Right atrium auricular region (tissue), 2 donors: ENCODE data around the gene HIPK2. TPM values are rescaled to one million over a fixed set of nuclear protein-coding genes. Genes with fewer than 3 reads are reported as not detected.

Experiments used
- DNase-seq: peaks from one replicate; pipeline ENCODE4 v3.0.0-alpha.2; 2019; ENCODE audit warnings: low spot score
- H3K27ac ChIP-seq, 2 donors: fragments of 200-600 bp; sonication (generic); 1 replicate in 1 of 2; 2 replicates in 1 of 2; pipeline ENCODE4 v1.5.1; 2016 to 2019
- H3K27me3 ChIP-seq, 2 donors: fragments of 200-600 bp; sonication (generic); one replicate each; pipeline versions ENCODE4 v1.5.1 to v1.6.0; 2017 to 2019
- H3K36me3 ChIP-seq: fragments of 200-600 bp; sonication (generic); one replicate; pipeline ENCODE4 v1.5.1; 2016
- H3K4me1 ChIP-seq, 2 donors: fragments of 200-600 bp; sonication (generic); one replicate each; pipeline versions ENCODE4 v1.5.1 to v1.6.0; 2017 to 2019
- H3K4me3 ChIP-seq, 2 donors: fragments of 200-600 bp; sonication (generic); 1 replicate in 1 of 2; 2 replicates in 1 of 2; pipeline ENCODE4 v1.5.1; 2017 to 2019; ENCODE audit warnings: mild to moderate bottlenecking in 1 of 2, moderate library complexity in 1 of 2
- H3K9me3 ChIP-seq, 2 donors: fragments of 200-600 bp; sonication (generic); one replicate each; pipeline ENCODE4 v1.5.1; 2019
- total RNA-seq, 2 donors: library from RNA; depleted of rRNA; stranded (reverse); fragments of >200 nt; gene quantifications; one replicate each; pipeline ENCODE4 v1.1.0, GENCODE V29; 2016
- TF ChIP-seq, protein P1 (sequence below), 2 donors: fragments of 200-600 bp; sonication (generic); IDR thresholded peaks; one replicate each; pipeline ENCODE4 v1.5.1; 2019; ENCODE audit warnings: antibody characterized with exemption in 2 of 2

HIPK2 gene
- total RNA-seq, 2 donors from 2014 or later = 87.0 to 131 TPM

DNA sequence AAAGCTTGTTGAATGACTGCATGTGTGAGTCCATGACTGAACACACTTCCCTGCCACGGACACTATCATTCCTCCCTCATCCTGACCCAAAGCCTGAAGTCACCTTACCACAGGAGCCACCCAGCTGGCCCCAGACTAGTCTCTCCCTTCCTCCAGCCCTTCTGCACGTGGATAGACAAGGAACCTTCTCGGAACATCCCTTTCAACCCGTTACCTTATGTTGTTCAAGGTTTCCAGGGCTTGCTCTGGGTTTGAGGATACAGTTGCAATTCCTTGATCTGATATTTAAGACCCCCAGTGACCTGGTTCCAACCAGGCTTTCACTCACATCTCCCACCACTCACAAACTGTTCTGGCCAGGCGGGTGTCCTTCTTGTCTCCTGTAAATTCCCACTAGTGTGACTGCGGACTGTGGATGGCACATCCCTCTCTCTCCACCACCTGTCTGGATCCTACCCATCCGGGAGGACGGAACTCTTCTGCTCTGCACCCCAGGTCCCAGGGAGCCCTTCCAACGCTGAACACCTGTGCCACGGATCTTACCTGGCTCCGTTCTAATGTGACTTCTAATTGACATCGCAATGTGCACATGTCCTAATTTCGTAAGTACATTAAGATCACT lies 62.5 kb downstream of the HIPK2 start:
- Histone ChIP-seq H3K27me3 (no peaks in the 10 kb centered on the region), H3K27ac (peak overlapping the region; percentile 65 to 73), H3K36me3 (peaks cover 38% of the 10 kb centered on the region), H3K4me1 (peaks cover 0 to 37% of the 10 kb centered on the region in 2 donors), H3K4me3 (no peak overlapping the region), H3K9me3 (no peaks in the 10 kb centered on the region)
- no peak for DNase-seq
- TF ChIP-seq, protein P1, sequence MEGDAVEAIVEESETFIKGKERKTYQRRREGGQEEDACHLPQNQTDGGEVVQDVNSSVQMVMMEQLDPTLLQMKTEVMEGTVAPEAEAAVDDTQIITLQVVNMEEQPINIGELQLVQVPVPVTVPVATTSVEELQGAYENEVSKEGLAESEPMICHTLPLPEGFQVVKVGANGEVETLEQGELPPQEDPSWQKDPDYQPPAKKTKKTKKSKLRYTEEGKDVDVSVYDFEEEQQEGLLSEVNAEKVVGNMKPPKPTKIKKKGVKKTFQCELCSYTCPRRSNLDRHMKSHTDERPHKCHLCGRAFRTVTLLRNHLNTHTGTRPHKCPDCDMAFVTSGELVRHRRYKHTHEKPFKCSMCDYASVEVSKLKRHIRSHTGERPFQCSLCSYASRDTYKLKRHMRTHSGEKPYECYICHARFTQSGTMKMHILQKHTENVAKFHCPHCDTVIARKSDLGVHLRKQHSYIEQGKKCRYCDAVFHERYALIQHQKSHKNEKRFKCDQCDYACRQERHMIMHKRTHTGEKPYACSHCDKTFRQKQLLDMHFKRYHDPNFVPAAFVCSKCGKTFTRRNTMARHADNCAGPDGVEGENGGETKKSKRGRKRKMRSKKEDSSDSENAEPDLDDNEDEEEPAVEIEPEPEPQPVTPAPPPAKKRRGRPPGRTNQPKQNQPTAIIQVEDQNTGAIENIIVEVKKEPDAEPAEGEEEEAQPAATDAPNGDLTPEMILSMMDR (IDR thresholded peaks at IDR 0.05) = no peak

DNA sequence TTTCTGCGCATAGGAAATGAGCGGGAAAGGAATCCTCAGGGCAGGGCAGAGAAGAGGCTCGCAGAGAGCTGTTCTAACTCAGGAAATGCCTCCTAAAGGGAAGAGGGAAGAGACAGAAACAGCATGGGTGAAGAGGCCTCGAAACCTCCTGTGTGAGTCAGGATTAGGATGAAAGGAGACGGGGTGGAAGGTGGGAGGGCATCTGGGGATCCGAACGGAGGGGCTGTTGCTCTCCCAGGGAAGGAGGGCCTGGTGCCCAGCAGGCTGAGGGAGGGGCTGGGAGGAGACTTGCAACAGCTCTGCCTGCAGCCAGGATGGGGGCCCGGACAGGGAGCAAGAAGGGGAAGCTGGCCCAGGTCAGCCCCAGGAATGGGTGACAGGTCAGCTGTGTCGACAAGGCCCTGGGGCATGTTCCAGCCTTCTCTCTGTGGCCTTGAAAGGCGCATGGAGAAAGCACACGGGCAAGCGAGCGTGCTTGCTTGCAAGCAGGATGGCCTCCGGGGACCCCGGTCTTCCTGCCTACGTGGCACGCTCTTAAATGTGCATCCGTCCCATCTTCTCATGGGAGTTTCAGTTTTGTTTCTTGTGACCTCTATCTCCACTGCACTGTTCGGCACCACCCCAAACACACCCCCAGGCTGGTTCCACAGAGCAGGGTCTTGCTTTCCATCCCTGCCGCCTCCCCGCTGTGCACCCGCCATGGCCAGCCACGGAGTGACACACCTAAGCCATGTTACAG lies 63.5 kb downstream of the HIPK2 start:
- no peak for DNase-seq
- peaks cover 38% of the 10 kb centered on the region for H3K36me3 ChIP-seq
- TF ChIP-seq, protein P1 (IDR thresholded peaks at IDR 0.05) = no peak
- no peaks in the 10 kb centered on the region for H3K27me3 ChIP-seq
- H3K27ac ChIP-seq = peak overlapping the region; percentile 65 to 73
- H3K4me3 ChIP-seq = no peak overlapping the region
- peaks cover 0 to 37% of the 10 kb centered on the region in 2 donors for H3K4me1 ChIP-seq
- H3K9me3 ChIP-seq = no peaks in the 10 kb centered on the region

DNA sequence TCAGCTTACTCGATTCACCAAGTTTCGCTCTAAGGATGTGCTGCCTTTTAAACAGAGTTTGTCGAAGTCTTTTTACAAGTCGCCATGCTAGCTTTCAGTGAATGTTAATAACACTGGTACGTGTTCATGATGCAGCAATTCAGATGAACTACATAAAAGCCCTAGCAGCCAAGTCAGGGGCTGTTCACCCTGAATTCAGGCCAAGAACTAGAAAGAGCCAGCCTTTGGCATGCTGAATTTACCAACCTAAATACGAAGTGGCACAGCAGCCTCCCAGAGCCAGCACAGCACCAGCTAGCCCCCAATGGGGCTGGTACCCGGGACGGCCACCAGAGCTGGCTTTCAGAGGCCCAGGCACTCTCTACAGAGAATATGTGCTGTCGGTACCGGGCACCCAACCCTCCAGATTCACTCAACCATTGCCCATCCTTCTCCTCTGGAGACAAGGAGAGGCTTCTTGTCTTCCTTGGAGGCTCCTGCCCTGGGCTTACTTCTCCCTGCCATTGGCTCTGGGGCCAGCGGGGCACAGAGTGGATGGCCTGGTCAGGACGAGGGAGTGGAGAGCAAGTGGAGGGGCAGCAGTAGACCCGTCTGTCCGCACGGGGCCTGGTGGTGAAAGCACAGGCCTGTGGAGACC lies 64.2 kb downstream of the HIPK2 start:
- no peak for DNase-seq
- Histone ChIP-seq H3K9me3 (no peaks in the 10 kb centered on the region), H3K27ac (peak overlapping the region; percentile 65 to 73), H3K36me3 (peaks cover 38% of the 10 kb centered on the region), H3K4me1 (peaks cover 0 to 43% of the 10 kb centered on the region in 2 donors), H3K27me3 (no peaks in the 10 kb centered on the region), H3K4me3 (no peak overlapping the region)
- TF ChIP-seq, protein P1 (IDR thresholded peaks at IDR 0.05) = no peak

- Histone ChIP-seq H3K9me3 (no peaks in the 10 kb centered on the region), H3K27me3 (no peaks in the 10 kb centered on the region), H3K27ac (peak overlapping the region; percentile 21 to 23), H3K4me1 (peaks cover 0 to 48% of the 10 kb centered on the region in 2 donors), H3K36me3 (peaks cover 38% of the 10 kb centered on the region), H3K4me3 (no peak overlapping the region)
- TF ChIP-seq, protein P1 (IDR thresholded peaks at IDR 0.05) = no peak
- no peak for DNase-seq
Measured at GRCh38 chr7:139713061-139713460, 64.7 kb downstream of the HIPK2 start.

GRCh38 chr7:139711991-139712743 lies 65.6 kb downstream of the HIPK2 start:
- Histone ChIP-seq H3K27ac (peak overlapping the region; percentile 11 to 38), H3K36me3 (peaks cover 43% of the 10 kb centered on the region), H3K4me3 (no peak overlapping the region), H3K27me3 (no peaks in the 10 kb centered on the region), H3K9me3 (no peaks in the 10 kb centered on the region), H3K4me1 (peaks cover 0 to 52% of the 10 kb centered on the region in 2 donors)
- TF ChIP-seq, protein P1 (IDR thresholded peaks at IDR 0.05) = no peak
- peak; percentile 50 for DNase-seq
